Neutrophil (primary cell): ENCODE results near the gene ANXA5.

Experiments
- H3K27ac ChIP-seq: fragments of 200-600 bp; sonication (generic); 2 replicates; pipeline ENCODE4 v1.5.1; 2016; ENCODE audit warnings: mild to moderate bottlenecking, moderate library complexity
- H3K27me3 ChIP-seq: fragments of 200-600 bp; sonication (generic); 2 replicates; pipeline ENCODE4 v1.6.0; 2016; ENCODE audit warnings: mild to moderate bottlenecking
- H3K36me3 ChIP-seq: fragments of 200-600 bp; sonication (generic); 2 replicates; pipeline ENCODE4 v1.5.1; 2017
- H3K4me1 ChIP-seq, 2 experiments: fragments of 200-600 bp in 1 of 2; sonication (generic) in 1 of 2; 1 replicate in 1 of 2; 2 replicates in 1 of 2; pipeline versions ENCODE4 v1.5.1 to v1.6.1; 2013 to 2016; ENCODE audit warnings: low read depth in 1 of 2, low read length in 1 of 2, mild to moderate bottlenecking in 1 of 2, moderate library complexity in 1 of 2; ENCODE audit not compliant: control insufficient read depth in 1 of 2, insufficient read depth in 1 of 2
- H3K4me3 ChIP-seq, 2 experiments: fragments of 200-600 bp in 1 of 2; sonication (generic) in 1 of 2; 1 replicate in 1 of 2; 2 replicates in 1 of 2; pipeline ENCODE4 v1.5.1; 2013 to 2016; ENCODE audit warnings: low read depth in 1 of 2, low read length in 1 of 2, mild to moderate bottlenecking in 1 of 2, moderate library complexity in 1 of 2
- H3K9me3 ChIP-seq: fragments of 200-600 bp; sonication (generic); 2 replicates; pipeline ENCODE4 v1.5.1; 2016
- CTCF ChIP-seq: fragments of 200-600 bp; sonication (generic); IDR thresholded peaks from 2 replicates; pipeline ENCODE4 v1.5.1; 2016; ENCODE audit warnings: antibody characterized with exemption

The ANXA5 gene

GRCh38 chr4:121633653-121634052 is 63.1 kb downstream of the ANXA5 start:
- Histone ChIP-seq H3K4me3 (no peak overlapping the region), H3K27me3 (no peaks in the 10 kb centered on the region), H3K27ac (no peak overlapping the region), H3K9me3 (no peaks in the 10 kb centered on the region), H3K4me1 (no peaks in the 10 kb centered on the region), H3K36me3 (no peaks in the 10 kb centered on the region)
- TF ChIP-seq CTCF: no peak

- TF ChIP-seq CTCF: no peak
- no peak overlapping the region for H3K27ac ChIP-seq
- H3K4me3 ChIP-seq: no peak overlapping the region
- no peaks in the 10 kb centered on the region for H3K4me1 ChIP-seq
- no peaks in the 10 kb centered on the region for H3K9me3 ChIP-seq
- H3K27me3 ChIP-seq: no peaks in the 10 kb centered on the region
- no peaks in the 10 kb centered on the region for H3K36me3 ChIP-seq
Measured at GRCh38 chr4:121632636-121633035, 64.1 kb downstream of the ANXA5 start.
